Natural killer cell (primary cell): ENCODE measurements around the gene PCBP1. TPM values are rescaled to one million over a fixed set of nuclear protein-coding genes. Genes with fewer than 3 reads are reported as not detected.
"Not testable (repeated sequence)": the region's sequence is repeated elsewhere in the genome, so short reads cannot be mapped to it uniquely, and the experiment has no call there.

ENCODE experiments used
- ATAC-seq, 3 donors: fragments of 150-1000 bp in 2 of 3; fragments of 200-7000 bp in 1 of 3; cut with Tn5 transposase; 1 replicate in 1 of 3; 2 replicates in 2 of 3; pipeline ENCODE4 v1.10.0; 2021; ENCODE audit warnings: mild to moderate bottlenecking in 2 of 3, moderate library complexity in 2 of 3
- DNase-seq, 2 donors: peaks; one replicate each; pipeline versions ENCODE4 v3.0.0 to v3.0.0-alpha.2; 2013 to 2021; ENCODE audit warnings: mixed read lengths in 1 of 2
- H3K27ac ChIP-seq: one replicate; pipeline ENCODE4 v1.5.1; 2013; ENCODE audit warnings: mild to moderate bottlenecking, low read length
- H3K27me3 ChIP-seq: one replicate; pipeline ENCODE4 v1.6.1; 2013; ENCODE audit warnings: low read length; ENCODE audit not compliant: control insufficient read depth, insufficient read depth
- H3K36me3 ChIP-seq: one replicate; pipeline ENCODE4 v1.6.1; 2013; ENCODE audit warnings: low read length; ENCODE audit not compliant: control insufficient read depth, insufficient read depth
- H3K4me1 ChIP-seq: one replicate; pipeline ENCODE4 v1.6.1; 2013; ENCODE audit warnings: low read length; ENCODE audit not compliant: control insufficient read depth, insufficient read depth
- H3K4me3 ChIP-seq: one replicate; pipeline ENCODE4 v1.5.1; 2013; ENCODE audit warnings: low read length
- H3K9me3 ChIP-seq: one replicate; pipeline ENCODE4 v1.6.1; 2013; ENCODE audit warnings: low read length; ENCODE audit not compliant: control insufficient read depth, insufficient read depth
- H3K27ac Mint-ChIP-seq, 2 donors: one replicate each; pipeline ENCODE4 v1.8.0; 2022; ENCODE audit warnings: mild to moderate bottlenecking in 2 of 2, mixed read lengths in 2 of 2, moderate library complexity in 1 of 2
- H3K27me3 Mint-ChIP-seq, 2 donors: one replicate each; pipeline ENCODE4 v1.8.0; 2022; ENCODE audit warnings: low read depth in 2 of 2, mixed read lengths in 2 of 2
- H3K36me3 Mint-ChIP-seq: one replicate; pipeline ENCODE4 v1.8.0; 2022; ENCODE audit warnings: mixed read lengths
- H3K4me1 Mint-ChIP-seq, 2 donors: one replicate each; pipeline ENCODE4 v1.8.0; 2022; ENCODE audit warnings: mixed read lengths in 2 of 2
- H3K4me3 Mint-ChIP-seq: one replicate; pipeline ENCODE4 v1.8.0; 2022; ENCODE audit warnings: mild to moderate bottlenecking, moderate library complexity, mixed read lengths
- H3K9me3 Mint-ChIP-seq, 2 donors: one replicate each; pipeline ENCODE4 v1.8.0; 2022; ENCODE audit warnings: mixed read lengths in 2 of 2
- CTCF ChIP-seq: fragments of 200-600 bp; IDR thresholded peaks from one replicate; pipeline ENCODE4 v1.8.0; 2022; ENCODE audit warnings: antibody characterized with exemption
- WGBS: methylation state at CpG from one replicate; pipeline ENCODE4 v1.1.7; 2013; ENCODE audit warnings: missing lambda C conversion rate; ENCODE audit not compliant: insufficient coverage; 5-methylcytosine and 5-hydroxymethylcytosine counted together
- intact Hi-C: fragments of 100-400 bp; cut with micrococcal nuclease; formaldehyde crosslinking; loops from one replicate; pipeline ENCODE4 v1.14.2; 2022
- total RNA-seq, 4 donors: library from RNA; stranded (reverse); fragments of 120-200 nt in 1 of 4; gene quantifications; one replicate each; pipeline versions ENCODE4 v1.2.3 to v1.2.4, GENCODE V29; 2013 to 2022

The PCBP1 gene
- total RNA-seq, 3 donors from 2014 or later (not counting 1 experiment from before 2014, with no cell fraction given), result 329 to 358 (median 352) TPM

GRCh38 chr2:70049255-70049654, 38.0 kb upstream of the PCBP1 start:
- Mint-ChIP-seq H3K9me3 (no peaks in the 10 kb centered on the region), H3K27me3 (no peaks in the 10 kb centered on the region), H3K36me3 (peaks cover 8% of the 10 kb centered on the region), H3K4me3 (no peak overlapping the region), H3K4me1 (peaks cover 26 to 27% of the 10 kb centered on the region in 2 donors), H3K27ac (peak overlapping the region; percentile 7 to 44)
- DNase-seq (no peak), ATAC-seq (no peak)
- intact Hi-C loops, result no loop called here
- Histone ChIP-seq H3K4me3 (no peak overlapping the region), H3K27me3 (no peaks in the 10 kb centered on the region), H3K36me3 (peaks cover 35% of the 10 kb centered on the region), H3K27ac (no peak overlapping the region), H3K4me1 (peaks cover 22% of the 10 kb centered on the region), H3K9me3 (no peaks in the 10 kb centered on the region)
- TF ChIP-seq CTCF, result no peak
- no CpG with 5 or more reads among the region's 1 CpG for whole genome bisulfite sequencing

- no peak overlapping the region for H3K27ac Mint-ChIP-seq
- no peaks in the 10 kb centered on the region for H3K27me3 ChIP-seq
- TF ChIP-seq CTCF, result no peak
- H3K36me3 ChIP-seq, result peaks cover 45% of the 10 kb centered on the region
- no peak overlapping the region for H3K4me3 ChIP-seq
- peaks cover 11 to 12% of the 10 kb centered on the region in 2 donors for H3K4me1 Mint-ChIP-seq
- H3K27ac ChIP-seq, result no peak overlapping the region
- H3K9me3 ChIP-seq, result no peaks in the 10 kb centered on the region
- peaks cover 8% of the 10 kb centered on the region for H3K4me1 ChIP-seq
- DNase-seq, result no peak
- intact Hi-C loops, result no loop called here
- peaks cover 8% of the 10 kb centered on the region for H3K36me3 Mint-ChIP-seq
- 86% methylated on average over 3 of the region's 5 CpGs for WGBS
- no peak overlapping the region for H3K4me3 Mint-ChIP-seq
- no peak for ATAC-seq
- no peaks in the 10 kb centered on the region for H3K9me3 Mint-ChIP-seq
- no peaks in the 10 kb centered on the region for H3K27me3 Mint-ChIP-seq
These were observed 36.4 kb upstream of the PCBP1 start for GRCh38 chr2:70050631-70051425.

- peaks cover 41% of the 10 kb centered on the region for H3K36me3 ChIP-seq
- H3K36me3 Mint-ChIP-seq, H3K4me3 Mint-ChIP-seq, H3K4me1 Mint-ChIP-seq, H3K4me3 ChIP-seq, H3K4me1 ChIP-seq, H3K27ac Mint-ChIP-seq, DNase-seq, H3K9me3 ChIP-seq, H3K27me3 ChIP-seq, H3K27me3 Mint-ChIP-seq, ATAC-seq, H3K27ac ChIP-seq, intact Hi-C loops, H3K9me3 Mint-ChIP-seq: not testable (repeated sequence)
- no CpG with 5 or more reads among the region's 4 CpGs for WGBS
These were observed 32.0 kb upstream of the PCBP1 start for GRCh38 chr2:70055259-70055658.

- Mint-ChIP-seq H3K27ac (no peak overlapping the region), H3K4me1 (peaks cover 10 to 11% of the 10 kb centered on the region in 2 donors)
- no peak for ATAC-seq
These were observed 26.0 kb upstream of the PCBP1 start for GRCh38 chr2:70061317-70061716.

More at GRCh38 chr2:70061317-70061716, 26.0 kb upstream of the PCBP1 start:
- Histone ChIP-seq H3K4me1 (no peaks in the 10 kb centered on the region), H3K27ac (no peak overlapping the region), H3K36me3 (peaks cover 40% of the 10 kb centered on the region), H3K9me3 (no peaks in the 10 kb centered on the region), H3K4me3 (no peak overlapping the region), H3K27me3 (no peaks in the 10 kb centered on the region)
- H3K27me3 Mint-ChIP-seq, result no peaks in the 10 kb centered on the region
- 91% methylated on average over 2 of the region's 2 CpGs for WGBS
- peaks cover 6% of the 10 kb centered on the region for H3K36me3 Mint-ChIP-seq
- no peak overlapping the region for H3K4me3 Mint-ChIP-seq
- intact Hi-C loops, result no loop called here
- TF ChIP-seq CTCF, result no peak
- H3K9me3 Mint-ChIP-seq, result no peaks in the 10 kb centered on the region
- DNase-seq, result no peak
